HepG2 (cell line): ENCODE measurements around the gene RIN3. TPM values are rescaled to one million over a fixed set of nuclear protein-coding genes. Genes with fewer than 3 reads are reported as not detected.

ENCODE experiments used
- ATAC-seq: fragments of 200-7000 bp; cut with Tn5 transposase; 3 replicates; pipeline ENCODE4 v1.9.1; 2020; ENCODE audit warnings: mild to moderate bottlenecking, moderate library complexity
- BruUV-seq: library from RNA; stranded (reverse); fragments of 400-500 nt; replicated peaks from 2 replicates; lab custom pipeline; 2021; lab: Mats Ljungman, UMichigan
- CTCF ChIA-PET: fragments of 300-600 bp; formaldehyde crosslinking; extraction: SDS; loops from one replicate; lab custom pipeline; 2021; ENCODE audit warnings: low total read pairs, inconsistent platforms, low intra/inter-chr PET ratio; lab: Yijun Ruan, JAX
- POLR2A ChIA-PET: fragments of 350-600 bp; sonication (Branson Sonifier 250); formaldehyde crosslinking; loops from one replicate; lab custom pipeline; 2020; ENCODE audit warnings: antibody characterized with exemption, inconsistent platforms; lab: Yijun Ruan, JAX
- DNase-seq: peaks from one replicate; pipeline ENCODE4 v3.0.0-alpha.2; 2015; ENCODE audit warnings: low spot score
- FAIRE-seq: peaks from 3 replicates; lab custom pipeline; 2011; peaks lifted over from hg19 to GRCh38; lab: Jason Lieb, UNC
- H2AFZ ChIP-seq: one replicate; pipeline ENCODE4 v1.6.1; 2011; ENCODE audit warnings: low read length, inconsistent platforms
- H3K27ac ChIP-seq: fragments of 300-600 bp; 3 replicates; pipeline ENCODE4 v1.8.0; 2011; ENCODE audit warnings: mixed run types, mild to moderate bottlenecking, mixed read lengths, low read length, inconsistent platforms; ENCODE audit not compliant: insufficient read depth; ENCODE audit errors: extremely low read length
- H3K27me3 ChIP-seq, 2 experiments: fragments of 200-600 bp in 1 of 2; 2 replicates in 1 of 2; 3 replicates in 1 of 2; pipeline versions ENCODE4 v1.6.0 to v1.8.0; 2011; ENCODE audit warnings: low read length in 2 of 2, mild to moderate bottlenecking in 2 of 2, moderate library complexity in 2 of 2, inconsistent platforms in 1 of 2; ENCODE audit not compliant: insufficient read depth in 2 of 2, control insufficient read depth in 1 of 2
- H3K36me3 ChIP-seq, 2 experiments: fragments of 200-600 bp in 1 of 2; replicated peaks in 1 of 2; 2 replicates in 1 of 2; 3 replicates in 1 of 2; pipeline versions ENCODE4 v1.5.1 to v1.8.0; 2011; ENCODE audit warnings: low read length in 2 of 2, inconsistent platforms in 1 of 2; ENCODE audit not compliant: insufficient read depth in 2 of 2, control insufficient read depth in 1 of 2
- H3K4me1 ChIP-seq: 2 replicates; pipeline ENCODE4 v1.5.1; 2012; ENCODE audit warnings: low read length, inconsistent platforms; ENCODE audit not compliant: insufficient read depth
- H3K4me2 ChIP-seq: 2 replicates; pipeline ENCODE4 v1.6.0; 2011; ENCODE audit warnings: low read depth, low read length, inconsistent platforms
- H3K4me3 ChIP-seq, 3 experiments: fragments of 200-600 bp in 1 of 3; sonication (generic), shearing (Covaris generic) in 1 of 3; replicated peaks in 1 of 3; 2 replicates each; pipeline ENCODE4 v1.5.1; 2011 to 2016; ENCODE audit warnings: low read length in 3 of 3, inconsistent platforms in 2 of 3, low read depth in 2 of 3, mild to moderate bottlenecking in 2 of 3, control low read depth in 1 of 3, mixed read lengths in 1 of 3; ENCODE audit not compliant: insufficient read depth in 1 of 3
- H3K79me2 ChIP-seq: one replicate; pipeline ENCODE4 v1.6.1; 2011; ENCODE audit warnings: low read length, inconsistent platforms; ENCODE audit not compliant: insufficient read depth
- H3K9ac ChIP-seq: 2 replicates; pipeline ENCODE4 v1.6.0; 2011; ENCODE audit warnings: mild to moderate bottlenecking, low read depth, low read length, inconsistent platforms; ENCODE audit not compliant: insufficient read depth
- H3K9me3 ChIP-seq: 2 replicates; pipeline ENCODE4 v1.5.1; 2012; ENCODE audit warnings: mild to moderate bottlenecking, low read length
- H4K20me1 ChIP-seq: 2 replicates; pipeline ENCODE4 v1.6.0; 2011; ENCODE audit warnings: inconsistent platforms, mild to moderate bottlenecking, low read length, moderate library complexity; ENCODE audit not compliant: insufficient read depth
- GPN1 ChIP-seq: sonication (generic); formaldehyde crosslinking; IDR thresholded peaks from 2 replicates; pipeline ENCODE4 v1.5.1; 2020; ENCODE audit warnings: missing genetic modification reagents, borderline replicate concordance
- KAT2B ChIP-seq: fragments of 150-350 bp; IDR thresholded peaks from 2 replicates; pipeline ENCODE4 v1.6.1; 2014; ENCODE audit warnings: low read depth, low read length, borderline replicate concordance
- RAD51 ChIP-seq: fragments of 450-650 bp; IDR thresholded peaks from 2 replicates; pipeline ENCODE4 v1.6.1; 2016; ENCODE audit warnings: borderline replicate concordance
- SRY ChIP-seq: sonication (generic); formaldehyde crosslinking; IDR thresholded peaks from 2 replicates; pipeline ENCODE4 v1.8.0; 2022; ENCODE audit warnings: mild to moderate bottlenecking, missing genetic modification reagents
- TAF1 ChIP-seq: sonication (generic); formaldehyde crosslinking; IDR thresholded peaks from 2 replicates; pipeline ENCODE4 v1.4.0; 2020; ENCODE audit warnings: missing genetic modification reagents
- ZNF17 ChIP-seq: sonication (generic); formaldehyde crosslinking; IDR thresholded peaks from 2 replicates; pipeline ENCODE4 v1.5.0; 2020; ENCODE audit warnings: mild to moderate bottlenecking, missing genetic modification reagents
- ZSCAN20 ChIP-seq: sonication (generic); formaldehyde crosslinking; IDR thresholded peaks from 2 replicates; pipeline ENCODE4 v1.4.0; 2020; ENCODE audit warnings: missing genetic modification reagents, mild to moderate bottlenecking, borderline replicate concordance
- WGBS: methylation state at CpG from one replicate; pipeline ENCODE4 v1.1.6; 2017; ENCODE audit warnings: low lambda C conversion rate; 5-methylcytosine and 5-hydroxymethylcytosine counted together
- in situ Hi-C: cut with HindIII; loops from 2 replicates; pipeline ENCODE4 v1.10.0; 2017; ENCODE audit warnings: low pct_unique_long_range_greater_than_20kb; ENCODE audit not compliant: extremely low pct_ligation_motif_present
- intact Hi-C: fragments of 100-400 bp; cut with micrococcal nuclease; formaldehyde crosslinking; loops from one replicate; pipeline ENCODE4 v1.10.0; 2022; ENCODE audit not compliant: unreplicated experiment
- polyA plus RNA-seq, 8 experiments: library from polyadenylated mRNA; depleted of rRNA in 3 of 8; stranded (reverse) in 7 of 8; unstranded in 1 of 8; fragments of >200 nt; fragmentation: Illumina TruSeq in 4 of 8; extraction: Trizol in 4 of 8; gene quantifications; 2 replicates each; pipeline versions ENCODE4 v1.2.1 to v1.2.3, GENCODE V29; 2011 to 2016; ENCODE audit warnings: low read depth in 4 of 8, missing spikeins in 1 of 8, mixed read lengths in 1 of 8; ENCODE audit not compliant: insufficient read depth in 1 of 8
- total RNA-seq, 5 experiments: library from RNA; depleted of rRNA; stranded (reverse); fragments of >200 nt; fragmentation: Illumina TruSeq; extraction: Trizol; gene quantifications; 2 replicates each; pipeline ENCODE4 v1.2.3, GENCODE V29; 2016; ENCODE audit warnings: low read depth in 1 of 5
- TF ChIP-seq, protein P1 (sequence below): sonication (generic); formaldehyde crosslinking; IDR thresholded peaks from 2 replicates; pipeline ENCODE4 v1.4.0; 2020; ENCODE audit warnings: mild to moderate bottlenecking, low read depth, missing genetic modification reagents
- TF ChIP-seq, protein P2 (sequence below): sonication (generic); formaldehyde crosslinking; IDR thresholded peaks from 2 replicates; pipeline ENCODE4 v1.5.1; 2020; ENCODE audit warnings: mild to moderate bottlenecking, missing genetic modification reagents

The RIN3 gene
- total and polyA plus RNA-seq, 2 of the 13 experiments (the other 11 are each of a cell fraction or from before 2014, with no cell fraction given), result 2.3 to 3.6 TPM

DNA sequence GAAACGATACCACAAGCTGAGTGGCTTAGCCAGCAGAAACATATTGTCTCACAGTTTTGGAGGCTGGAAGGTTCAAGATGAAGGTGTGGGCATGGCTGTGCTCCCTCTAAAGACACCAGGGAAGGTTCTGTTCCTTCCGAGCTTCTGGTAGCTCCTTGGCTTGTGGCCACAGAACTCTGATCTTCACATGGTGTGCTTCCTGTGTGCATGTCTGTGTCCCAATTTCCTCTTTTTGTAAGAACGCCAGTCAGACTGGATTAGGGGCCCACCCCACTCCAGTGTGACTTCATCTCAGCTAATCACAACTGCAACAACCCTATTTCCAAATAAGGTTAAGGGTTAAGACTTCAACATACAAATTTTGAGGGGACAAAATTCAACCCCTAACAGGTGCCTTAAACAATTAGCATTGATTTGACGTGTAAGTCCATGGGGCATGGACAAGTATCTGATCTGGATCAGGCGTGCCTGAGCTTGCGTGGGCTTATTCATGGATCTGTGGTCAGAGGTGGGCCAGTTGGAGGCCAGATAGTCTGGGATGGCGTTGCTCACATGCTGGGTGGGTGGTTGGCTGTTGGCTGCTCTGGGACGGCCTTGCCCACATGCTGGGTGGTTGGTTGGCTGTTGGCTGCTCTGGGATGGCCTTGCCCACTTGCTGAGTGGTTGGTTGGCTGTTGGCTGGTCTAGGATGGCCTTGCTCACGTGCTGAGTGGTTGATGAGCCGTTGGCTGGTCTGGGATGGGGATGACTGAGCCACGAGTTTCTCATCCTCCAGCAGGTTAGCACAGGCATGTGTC lies 146.4 kb downstream of the RIN3 start:
- H3K9ac ChIP-seq, result no peak overlapping the region
- POLR2A ChIA-PET, result no interaction called here
- FAIRE-seq, result no peak
- no peaks in the 10 kb centered on the region for H3K27me3 ChIP-seq
- intact Hi-C loops, result no loop called here
- H3K36me3 ChIP-seq, result peaks cover 2 to 7% of the 10 kb centered on the region in 2 experiments; a peak in 1 of 5 replicates
- no peak for ATAC-seq
- WGBS, result 93% methylated on average over 9 of the region's 11 CpGs
- in situ Hi-C loops, result no loop called here
- no peaks in the 10 kb centered on the region for H4K20me1 ChIP-seq
- H3K9me3 ChIP-seq, result no peaks in the 10 kb centered on the region
- BruUV-seq, result no TSS peak
- no peak overlapping the region for H2AFZ ChIP-seq
- DNase-seq, result no peak
- no peak overlapping the region for H3K4me2 ChIP-seq
- no peak overlapping the region for H3K4me3 ChIP-seq
- TF ChIP-seq TAF1 (CRISPR knock-in tag), result no peak
- no peaks in the 10 kb centered on the region for H3K79me2 ChIP-seq
- H3K4me1 ChIP-seq, result no peaks in the 10 kb centered on the region
- H3K27ac ChIP-seq, result no peak overlapping the region
- CTCF ChIA-PET, result no interaction called here

DNA sequence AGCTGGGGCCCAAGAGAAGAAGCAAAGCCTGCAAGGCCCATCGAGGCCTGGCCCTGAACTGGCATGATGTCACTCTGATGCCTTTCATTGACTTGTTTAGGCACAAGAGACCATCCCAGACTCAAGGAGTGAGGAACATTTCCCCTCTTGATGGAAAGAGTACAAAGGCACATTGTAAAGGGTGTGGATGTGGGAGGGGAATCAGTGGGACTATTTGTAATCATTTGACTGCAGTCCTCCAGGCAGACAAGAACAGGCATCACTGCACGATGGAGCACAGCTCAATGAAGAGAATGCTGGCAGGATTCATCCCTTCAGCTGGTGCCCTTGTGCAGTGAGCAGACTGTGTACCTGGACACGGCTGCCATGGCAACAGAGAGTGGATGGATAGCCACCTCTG lies 147.0 kb downstream of the RIN3 start:
- Histone ChIP-seq H3K79me2 (no peaks in the 10 kb centered on the region), H3K9ac (no peak overlapping the region), H3K4me3 (no peak overlapping the region), H2AFZ (no peak overlapping the region), H3K27ac (no peak overlapping the region), H3K4me1 (no peaks in the 10 kb centered on the region), H3K36me3 (peaks cover 2 to 7% of the 10 kb centered on the region in 2 experiments; a peak in 1 of 5 replicates), H3K27me3 (no peaks in the 10 kb centered on the region), H3K9me3 (no peaks in the 10 kb centered on the region), H4K20me1 (no peaks in the 10 kb centered on the region), H3K4me2 (no peak overlapping the region)
- POLR2A ChIA-PET, result no interaction called here
- no peak for FAIRE-seq
- intact Hi-C loops (no loop called here), in situ Hi-C loops (no loop called here)
- 92% methylated on average over 3 of the region's 3 CpGs for WGBS
- no peak for DNase-seq
- CTCF ChIA-PET, result no interaction called here
- ATAC-seq, result no peak
- TF ChIP-seq GPN1 (CRISPR knock-in tag) (no peak), KAT2B (no peak), ZSCAN20 (CRISPR knock-in tag) (no peak), SRY (CRISPR knock-in tag) (no peak), RAD51 (no peak), ZNF17 (no peak)
- TF ChIP-seq, protein P1, sequence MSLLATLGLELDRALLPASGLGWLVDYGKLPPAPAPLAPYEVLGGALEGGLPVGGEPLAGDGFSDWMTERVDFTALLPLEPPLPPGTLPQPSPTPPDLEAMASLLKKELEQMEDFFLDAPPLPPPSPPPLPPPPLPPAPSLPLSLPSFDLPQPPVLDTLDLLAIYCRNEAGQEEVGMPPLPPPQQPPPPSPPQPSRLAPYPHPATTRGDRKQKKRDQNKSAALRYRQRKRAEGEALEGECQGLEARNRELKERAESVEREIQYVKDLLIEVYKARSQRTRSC (CRISPR knock-in tag), result no peak
- TF ChIP-seq, protein P2, sequence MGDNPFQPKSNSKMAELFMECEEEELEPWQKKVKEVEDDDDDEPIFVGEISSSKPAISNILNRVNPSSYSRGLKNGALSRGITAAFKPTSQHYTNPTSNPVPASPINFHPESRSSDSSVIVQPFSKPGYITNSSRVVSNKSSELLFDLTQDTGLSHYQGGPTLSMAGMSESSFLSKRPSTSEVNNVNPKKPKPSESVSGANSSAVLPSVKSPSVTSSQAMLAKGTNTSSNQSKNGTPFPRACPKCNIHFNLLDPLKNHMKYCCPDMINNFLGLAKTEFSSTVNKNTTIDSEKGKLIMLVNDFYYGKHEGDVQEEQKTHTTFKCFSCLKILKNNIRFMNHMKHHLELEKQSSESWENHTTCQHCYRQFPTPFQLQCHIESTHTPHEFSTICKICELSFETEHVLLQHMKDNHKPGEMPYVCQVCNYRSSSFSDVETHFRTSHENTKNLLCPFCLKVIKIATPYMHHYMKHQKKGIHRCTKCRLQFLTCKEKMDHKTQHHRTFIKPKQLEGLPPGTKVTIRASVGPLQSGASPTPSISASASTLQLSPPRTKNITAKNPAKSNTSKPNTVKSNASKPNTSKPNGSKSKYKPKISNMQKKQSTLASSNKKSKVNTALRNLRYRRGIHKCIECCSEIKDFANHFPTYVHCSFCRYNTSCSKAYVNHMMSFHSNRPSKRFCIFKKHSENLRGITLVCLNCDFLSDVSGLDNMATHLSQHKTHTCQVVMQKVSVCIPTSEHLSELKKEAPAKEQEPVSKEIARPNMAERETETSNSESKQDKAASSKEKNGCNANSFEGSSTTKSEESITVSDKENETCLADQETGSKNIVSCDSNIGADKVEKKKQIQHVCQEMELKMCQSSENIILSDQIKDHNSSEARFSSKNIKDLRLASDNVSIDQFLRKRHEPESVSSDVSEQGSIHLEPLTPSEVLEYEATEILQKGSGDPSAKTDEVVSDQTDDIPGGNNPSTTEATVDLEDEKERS (CRISPR knock-in tag), result no peak
- BruUV-seq, result no TSS peak
